SK-N-SH treated with all-trans-retinoic acid at 6 μM for 48 hours (cell line): ENCODE results near the gene RASSF5.

ENCODE experiments used
- ATAC-seq: fragments of 200-7000 bp; cut with Tn5 transposase; 3 replicates; pipeline ENCODE4 v1.9.1; 2020; ENCODE audit warnings: mild to moderate bottlenecking, moderate library complexity
- BACH2 ChIP-seq: fragments of 250-450 bp; sonication (Bioruptor Pico); IDR thresholded peaks from 2 replicates; pipeline ENCODE4 v1.9.0; 2021; ENCODE audit warnings: mild to moderate bottlenecking, borderline replicate concordance
- CSDC2 ChIP-seq: fragments of 250-450 bp; sonication (Bioruptor Pico); IDR thresholded peaks from 2 replicates; pipeline ENCODE4 v1.5.0; 2020; ENCODE audit warnings: mild to moderate bottlenecking, moderate library complexity
- ESRRG ChIP-seq: fragments of 250-450 bp; sonication (Bioruptor Pico); IDR thresholded peaks from 2 replicates; pipeline ENCODE4 v1.6.1; 2021; ENCODE audit warnings: mild to moderate bottlenecking
- GLIS3 ChIP-seq: fragments of 250-450 bp; sonication (Bioruptor Pico); IDR thresholded peaks from 2 replicates; pipeline ENCODE4 v1.5.0; 2020; ENCODE audit warnings: mild to moderate bottlenecking, moderate library complexity
- RARB ChIP-seq: fragments of 250-450 bp; sonication (Bioruptor Pico); IDR thresholded peaks from 2 replicates; pipeline ENCODE4 v1.8.0; 2021; ENCODE audit warnings: mild to moderate bottlenecking, moderate library complexity
- TCF4 ChIP-seq: fragments of 250-450 bp; sonication (Bioruptor Pico); IDR thresholded peaks from 2 replicates; pipeline ENCODE4 v1.8.0; 2021; ENCODE audit warnings: mild to moderate bottlenecking, moderate library complexity, borderline replicate concordance
- ZFP30 ChIP-seq: fragments of 450-650 bp; formaldehyde crosslinking; IDR thresholded peaks from 2 replicates; pipeline ENCODE4 v1.5.0; 2022; ENCODE audit warnings: mild to moderate bottlenecking, moderate library complexity
- ZNF565 ChIP-seq: fragments of 450-650 bp; formaldehyde crosslinking; conservative IDR thresholded peaks from 2 replicates; pipeline ENCODE4 v1.5.0; 2020; ENCODE audit warnings: low read depth, mild to moderate bottlenecking, moderate library complexity
- ZNF8 ChIP-seq: fragments of 450-650 bp; formaldehyde crosslinking; IDR thresholded peaks from 2 replicates; pipeline ENCODE4 v1.5.0; 2020; ENCODE audit warnings: mild to moderate bottlenecking, moderate library complexity
- TF ChIP-seq, protein P1 (sequence below): fragments of 250-450 bp; sonication (Bioruptor Pico); IDR thresholded peaks from 2 replicates; pipeline ENCODE4 v1.8.0; 2021; ENCODE audit warnings: low read depth, mild to moderate bottlenecking, moderate library complexity, borderline replicate concordance
- TF ChIP-seq, protein P2 (sequence below): fragments of 250-450 bp; sonication (Bioruptor Pico); IDR thresholded peaks from 2 replicates; pipeline ENCODE4 v1.8.0; 2020; ENCODE audit warnings: mild to moderate bottlenecking, moderate library complexity, borderline replicate concordance
- TF ChIP-seq, protein P3 (sequence below): fragments of 250-450 bp; sonication (Bioruptor Pico); IDR thresholded peaks from 2 replicates; pipeline ENCODE4 v1.5.1; 2021; ENCODE audit warnings: mild to moderate bottlenecking, moderate library complexity

Gene RASSF5

DNA sequence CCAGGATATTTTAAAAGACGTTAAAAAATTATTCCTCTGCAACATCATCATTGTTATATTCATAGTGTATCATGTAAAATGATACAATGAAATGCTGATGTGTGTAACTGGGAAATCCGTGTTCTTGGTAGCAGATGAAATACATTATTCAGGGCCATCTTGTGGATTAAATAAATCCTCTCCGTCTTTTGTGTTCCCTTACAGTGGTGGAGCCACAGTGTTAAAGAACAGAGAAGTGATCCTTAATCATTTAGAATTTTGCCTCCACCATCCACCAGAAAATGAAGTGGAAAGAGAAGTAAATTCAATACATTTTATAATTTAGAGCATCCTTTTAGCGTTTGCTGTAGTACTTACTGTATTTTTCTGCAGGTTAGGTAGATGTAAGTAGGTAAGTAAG lies 129.3 kb downstream of the RASSF5 start:
- ATAC-seq, result no peak
- TF ChIP-seq GLIS3 (CRISPR knock-in tag), result no peak
- TF ChIP-seq, protein P1, sequence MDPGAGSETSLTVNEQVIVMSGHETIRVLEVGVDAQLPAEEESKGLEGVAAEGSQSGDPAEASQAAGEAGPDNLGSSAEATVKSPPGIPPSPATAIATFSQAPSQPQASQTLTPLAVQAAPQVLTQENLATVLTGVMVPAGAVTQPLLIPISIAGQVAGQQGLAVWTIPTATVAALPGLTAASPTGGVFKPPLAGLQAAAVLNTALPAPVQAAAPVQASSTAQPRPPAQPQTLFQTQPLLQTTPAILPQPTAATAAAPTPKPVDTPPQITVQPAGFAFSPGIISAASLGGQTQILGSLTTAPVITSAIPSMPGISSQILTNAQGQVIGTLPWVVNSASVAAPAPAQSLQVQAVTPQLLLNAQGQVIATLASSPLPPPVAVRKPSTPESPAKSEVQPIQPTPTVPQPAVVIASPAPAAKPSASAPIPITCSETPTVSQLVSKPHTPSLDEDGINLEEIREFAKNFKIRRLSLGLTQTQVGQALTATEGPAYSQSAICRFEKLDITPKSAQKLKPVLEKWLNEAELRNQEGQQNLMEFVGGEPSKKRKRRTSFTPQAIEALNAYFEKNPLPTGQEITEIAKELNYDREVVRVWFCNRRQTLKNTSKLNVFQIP (CRISPR knock-in tag), result no peak

DNA sequence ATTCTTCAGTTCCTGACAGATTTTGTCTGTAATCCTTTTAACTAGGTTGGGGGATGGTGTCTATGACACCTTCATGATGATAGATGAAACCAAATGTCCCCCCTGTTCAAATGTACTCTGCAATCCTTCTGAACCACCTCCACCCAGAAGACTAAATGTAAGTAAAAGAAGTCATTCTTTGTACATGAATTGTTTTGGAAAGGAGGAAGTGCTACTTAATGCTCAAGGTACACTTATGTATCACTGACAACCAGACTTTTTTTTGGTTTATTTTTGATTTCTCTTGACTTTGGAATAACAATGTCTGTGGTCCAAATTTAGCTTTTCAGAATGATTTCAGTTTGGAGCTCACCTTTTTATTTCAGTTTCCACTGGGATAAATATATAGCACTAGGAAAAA lies 130.3 kb downstream of the RASSF5 start:
- TF ChIP-seq ZFP30 (CRISPR knock-in tag) (no peak), RARB (no peak), ESRRG (CRISPR knock-in tag) (no peak), ZNF8 (CRISPR knock-in tag) (no peak), BACH2 (CRISPR knock-in tag) (no peak), TCF4 (CRISPR knock-in tag) (no peak), ZNF565 (CRISPR knock-in tag) (no peak), CSDC2 (CRISPR knock-in tag) (no peak)
- TF ChIP-seq, protein P2, sequence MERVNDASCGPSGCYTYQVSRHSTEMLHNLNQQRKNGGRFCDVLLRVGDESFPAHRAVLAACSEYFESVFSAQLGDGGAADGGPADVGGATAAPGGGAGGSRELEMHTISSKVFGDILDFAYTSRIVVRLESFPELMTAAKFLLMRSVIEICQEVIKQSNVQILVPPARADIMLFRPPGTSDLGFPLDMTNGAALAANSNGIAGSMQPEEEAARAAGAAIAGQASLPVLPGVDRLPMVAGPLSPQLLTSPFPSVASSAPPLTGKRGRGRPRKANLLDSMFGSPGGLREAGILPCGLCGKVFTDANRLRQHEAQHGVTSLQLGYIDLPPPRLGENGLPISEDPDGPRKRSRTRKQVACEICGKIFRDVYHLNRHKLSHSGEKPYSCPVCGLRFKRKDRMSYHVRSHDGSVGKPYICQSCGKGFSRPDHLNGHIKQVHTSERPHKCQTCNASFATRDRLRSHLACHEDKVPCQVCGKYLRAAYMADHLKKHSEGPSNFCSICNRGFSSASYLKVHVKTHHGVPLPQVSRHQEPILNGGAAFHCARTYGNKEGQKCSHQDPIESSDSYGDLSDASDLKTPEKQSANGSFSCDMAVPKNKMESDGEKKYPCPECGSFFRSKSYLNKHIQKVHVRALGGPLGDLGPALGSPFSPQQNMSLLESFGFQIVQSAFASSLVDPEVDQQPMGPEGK (CRISPR knock-in tag), result no peak
- TF ChIP-seq, protein P3, sequence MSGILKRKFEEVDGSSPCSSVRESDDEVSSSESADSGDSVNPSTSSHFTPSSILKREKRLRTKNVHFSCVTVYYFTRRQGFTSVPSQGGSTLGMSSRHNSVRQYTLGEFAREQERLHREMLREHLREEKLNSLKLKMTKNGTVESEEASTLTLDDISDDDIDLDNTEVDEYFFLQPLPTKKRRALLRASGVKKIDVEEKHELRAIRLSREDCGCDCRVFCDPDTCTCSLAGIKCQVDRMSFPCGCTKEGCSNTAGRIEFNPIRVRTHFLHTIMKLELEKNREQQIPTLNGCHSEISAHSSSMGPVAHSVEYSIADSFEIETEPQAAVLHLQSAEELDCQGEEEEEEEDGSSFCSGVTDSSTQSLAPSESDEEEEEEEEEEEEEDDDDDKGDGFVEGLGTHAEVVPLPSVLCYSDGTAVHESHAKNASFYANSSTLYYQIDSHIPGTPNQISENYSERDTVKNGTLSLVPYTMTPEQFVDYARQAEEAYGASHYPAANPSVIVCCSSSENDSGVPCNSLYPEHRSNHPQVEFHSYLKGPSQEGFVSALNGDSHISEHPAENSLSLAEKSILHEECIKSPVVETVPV (CRISPR knock-in tag), result no peak
- no peak for ATAC-seq
